NCI-H526 treated with DMSO at 0.1 percent for 48 hours (cell line): ENCODE measurements around the gene LRR1.
"Not testable (repeated sequence)": the region's sequence is repeated elsewhere in the genome, so short reads cannot be mapped to it uniquely, and the experiment has no call there.

ENCODE experiments used
- DNase-seq: peaks from one replicate; lab custom pipeline; 2025; lab: John Stamatoyannopoulos, UW

Gene LRR1

GRCh38 chr14:49586673-49587460 lies 11.9 kb upstream of the LRR1 start:
- DNase-seq: peak; percentile 55

- DNase-seq: no peak
Observed at GRCh38 chr14:49589387-49589786, 9.4 kb upstream of the LRR1 start.

GRCh38 chr14:49593016-49593415 lies 5.7 kb upstream of the LRR1 start:
- DNase-seq: peak; percentile 77

GRCh38 chr14:49594347-49595091 lies 4.2 kb upstream of the LRR1 start:
- DNase-seq: no peak

GRCh38 chr14:49598189-49598484 lies 603 bp upstream of the LRR1 start:
- DNase-seq: peak; percentile 61

- no peak for DNase-seq
Observed at GRCh38 chr14:49607583-49607982, 8.8 kb downstream of the LRR1 start.

- DNase-seq: no peak
Observed at GRCh38 chr14:49612251-49612650, 13.5 kb downstream of the LRR1 start.

- DNase-seq: no peak
Observed at GRCh38 chr14:49612671-49613070, 13.9 kb downstream of the LRR1 start.

- no peak for DNase-seq
Observed at GRCh38 chr14:49614196-49614595, 15.5 kb downstream of the LRR1 start.

- DNase-seq: no peak
Observed at GRCh38 chr14:49615776-49616175, 17.0 kb downstream of the LRR1 start.

GRCh38 chr14:49617852-49618519 lies 19.2 kb downstream of the LRR1 start:
- DNase-seq: no peak

- not testable (repeated sequence) for DNase-seq
Observed at GRCh38 chr14:49619273-49619672, 20.5 kb downstream of the LRR1 start.

GRCh38 chr14:49619730-49620129 lies 21.0 kb downstream of the LRR1 start:
- no peak for DNase-seq

- peak; percentile 96 for DNase-seq
Observed at GRCh38 chr14:49620182-49621113, 21.7 kb downstream of the LRR1 start, which contains the start of the genes MGAT2 and RPL36AL. Gene MGAT2 (plus strand): TSS chr14:49620799. CDS start chr14:49621269, 470 bp downstream. Gene RPL36AL (minus strand): TSS chr14:49620626. CDS start chr14:49619104, 1,522 bp downstream.

- DNase-seq: no peak
Observed at GRCh38 chr14:49621114-49621881, 22.6 kb downstream of the LRR1 start.

- no peak for DNase-seq
Observed at GRCh38 chr14:49622022-49622607, 23.4 kb downstream of the LRR1 start.

GRCh38 chr14:49623387-49623786 lies 24.6 kb downstream of the LRR1 start:
- no peak for DNase-seq

GRCh38 chr14:49623941-49624839 lies 25.4 kb downstream of the LRR1 start:
- DNase-seq: no peak
